WTC11 (cell line): ENCODE data around the gene SLIRP. TPM values are rescaled to one million over a fixed set of nuclear protein-coding genes. Genes with fewer than 3 reads are reported as not detected.

Experiments
- ATAC-seq: fragments of 200-7000 bp; cut with Tn5 transposase; 2 replicates; pipeline ENCODE4 v1.10.0; 2021; ENCODE audit warnings: mild to moderate bottlenecking, moderate library complexity
- CTCF ChIA-PET: fragments of 300-600 bp; sonication (Branson Sonifier 250); formaldehyde crosslinking; loops from one replicate; lab custom pipeline; 2021; ENCODE audit warnings: antibody characterized with exemption; lab: Charles Lee
- POLR2A ChIA-PET: fragments of 350-600 bp; sonication (Branson Sonifier 250); formaldehyde crosslinking; loops from one replicate; lab custom pipeline; 2021; ENCODE audit warnings: antibody characterized with exemption; lab: Charles Lee
- DNase-seq: peaks from one replicate; pipeline ENCODE4 v3.0.0; 2021; ENCODE audit warnings: low spot score
- H3K27ac Mint-ChIP-seq: 2 replicates; pipeline ENCODE4 v1.8.0; 2021; ENCODE audit warnings: mixed read lengths
- H3K27me3 Mint-ChIP-seq: 2 replicates; pipeline ENCODE4 v1.8.0; 2021; ENCODE audit warnings: low read depth, mild to moderate bottlenecking, moderate library complexity, mixed read lengths
- H3K36me3 Mint-ChIP-seq: 2 replicates; pipeline ENCODE4 v1.8.0; 2021; ENCODE audit warnings: mixed read lengths
- H3K4me1 Mint-ChIP-seq: 2 replicates; pipeline ENCODE4 v1.8.0; 2022; ENCODE audit warnings: mixed read lengths
- H3K4me3 Mint-ChIP-seq: 2 replicates; pipeline ENCODE4 v1.8.0; 2021; ENCODE audit warnings: mild to moderate bottlenecking, moderate library complexity, mixed read lengths
- H3K9me3 Mint-ChIP-seq: 2 replicates; pipeline ENCODE4 v1.8.0; 2021; ENCODE audit warnings: mixed read lengths
- ATF1 ChIP-seq: sonication (generic); formaldehyde crosslinking; IDR thresholded peaks from 2 replicates; pipeline ENCODE4 v1.8.1; 2023; ENCODE audit warnings: mild to moderate bottlenecking, moderate library complexity, missing genetic modification reagents
- CBFB ChIP-seq: sonication (generic); formaldehyde crosslinking; IDR thresholded peaks from 2 replicates; pipeline ENCODE4 v1.8.1; 2022; ENCODE audit warnings: mild to moderate bottlenecking, low read depth, missing genetic modification reagents
- CREB1 ChIP-seq: sonication (generic); formaldehyde crosslinking; IDR thresholded peaks from 2 replicates; pipeline ENCODE4 v1.8.0; 2023; ENCODE audit warnings: mild to moderate bottlenecking, missing genetic modification reagents
- ELF4 ChIP-seq: sonication (generic); formaldehyde crosslinking; IDR thresholded peaks from 2 replicates; pipeline ENCODE4 v1.8.1; 2022; ENCODE audit warnings: low read depth, mild to moderate bottlenecking, moderate library complexity, missing genetic modification reagents
- KAT7 ChIP-seq: sonication (generic); formaldehyde crosslinking; IDR thresholded peaks from 2 replicates; pipeline ENCODE4 v1.8.1; 2023; ENCODE audit warnings: missing genetic modification reagents, mild to moderate bottlenecking, borderline replicate concordance
- OVOL2 ChIP-seq: fragments of 250-450 bp; sonication (Bioruptor Pico); IDR thresholded peaks from 2 replicates; pipeline ENCODE4 v1.9.0; 2021; ENCODE audit warnings: mild to moderate bottlenecking, borderline replicate concordance
- PRRX2 ChIP-seq: fragments of 250-450 bp; sonication (Bioruptor Pico); IDR thresholded peaks from 2 replicates; pipeline ENCODE4 v1.8.0; 2021; ENCODE audit warnings: mild to moderate bottlenecking
- RELA ChIP-seq: sonication (generic); formaldehyde crosslinking; IDR thresholded peaks from 2 replicates; pipeline ENCODE4 v1.8.1; 2022; ENCODE audit warnings: missing genetic modification reagents, mild to moderate bottlenecking, borderline replicate concordance
- ZNF121 ChIP-seq: sonication (generic); formaldehyde crosslinking; IDR thresholded peaks from 2 replicates; pipeline ENCODE4 v1.8.0; 2023; ENCODE audit warnings: missing genetic modification reagents
- total RNA-seq: library from RNA; stranded (reverse); gene quantifications from 3 replicates; pipeline ENCODE4 v1.2.3, GENCODE V29; 2021
- TF ChIP-seq, protein P1 (sequence below): fragments of 250-450 bp; sonication (Bioruptor Pico); IDR thresholded peaks from 2 replicates; pipeline ENCODE4 v1.9.0; 2021; ENCODE audit warnings: mild to moderate bottlenecking
- TF ChIP-seq, protein P2 (sequence below): sonication (generic); formaldehyde crosslinking; IDR thresholded peaks from 2 replicates; pipeline ENCODE4 v1.8.0; 2023; ENCODE audit warnings: missing genetic modification reagents
- TF ChIP-seq, protein P3 (sequence below): sonication (generic); formaldehyde crosslinking; IDR thresholded peaks from 2 replicates; pipeline ENCODE4 v1.8.1; 2023; ENCODE audit warnings: mild to moderate bottlenecking, missing genetic modification reagents, moderate library complexity
- TF ChIP-seq, protein P4 (sequence below): sonication (generic); formaldehyde crosslinking; IDR thresholded peaks from 2 replicates; pipeline ENCODE4 v1.8.0; 2022; ENCODE audit warnings: missing genetic modification reagents
- TF ChIP-seq, protein P5 (sequence below): sonication (generic); formaldehyde crosslinking; IDR thresholded peaks from 2 replicates; pipeline ENCODE4 v1.8.0; 2022; ENCODE audit warnings: mild to moderate bottlenecking, missing genetic modification reagents
- TF ChIP-seq, protein P6 (sequence below): sonication (generic); formaldehyde crosslinking; IDR thresholded peaks from 2 replicates; pipeline ENCODE4 v1.8.1; 2022; ENCODE audit warnings: mild to moderate bottlenecking, missing genetic modification reagents, moderate library complexity, borderline replicate concordance
- TF ChIP-seq, protein P7 (sequence below): sonication (generic); formaldehyde crosslinking; IDR thresholded peaks from 2 replicates; pipeline ENCODE4 v1.8.0; 2023; ENCODE audit warnings: missing genetic modification reagents, mild to moderate bottlenecking, borderline replicate concordance

The SLIRP gene
- total RNA-seq, 1 experiment from 2014 or later, result 377 TPM

DNA sequence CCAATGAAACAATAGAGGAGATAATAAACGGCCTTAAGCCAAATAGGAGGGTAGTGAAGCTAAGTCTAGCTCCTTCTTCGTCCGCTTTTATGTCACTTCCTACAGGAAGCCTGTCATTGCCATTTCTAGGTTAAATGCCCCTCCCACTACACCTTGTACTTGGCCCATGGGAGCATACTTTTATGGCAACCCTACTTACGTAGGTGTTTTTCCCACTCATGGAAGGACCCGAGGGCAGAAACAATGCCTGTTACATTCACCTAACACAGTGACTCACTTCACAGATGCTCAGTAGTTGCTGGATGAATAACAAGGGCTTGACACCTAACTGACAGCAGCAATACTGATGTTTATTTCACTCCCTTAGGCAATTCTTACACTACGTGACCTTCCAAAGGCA is 44.6 kb upstream of the SLIRP start:
- CTCF ChIA-PET, result interaction anchor here (0.7 kb wide), 1 partner anchor 9 kb away, joined by 4 read pairs; no protein-coding TSS in a partner anchor
- no peak overlapping the region for H3K4me3 Mint-ChIP-seq
- H3K27ac Mint-ChIP-seq, result no peak overlapping the region
- TF ChIP-seq, protein P1, sequence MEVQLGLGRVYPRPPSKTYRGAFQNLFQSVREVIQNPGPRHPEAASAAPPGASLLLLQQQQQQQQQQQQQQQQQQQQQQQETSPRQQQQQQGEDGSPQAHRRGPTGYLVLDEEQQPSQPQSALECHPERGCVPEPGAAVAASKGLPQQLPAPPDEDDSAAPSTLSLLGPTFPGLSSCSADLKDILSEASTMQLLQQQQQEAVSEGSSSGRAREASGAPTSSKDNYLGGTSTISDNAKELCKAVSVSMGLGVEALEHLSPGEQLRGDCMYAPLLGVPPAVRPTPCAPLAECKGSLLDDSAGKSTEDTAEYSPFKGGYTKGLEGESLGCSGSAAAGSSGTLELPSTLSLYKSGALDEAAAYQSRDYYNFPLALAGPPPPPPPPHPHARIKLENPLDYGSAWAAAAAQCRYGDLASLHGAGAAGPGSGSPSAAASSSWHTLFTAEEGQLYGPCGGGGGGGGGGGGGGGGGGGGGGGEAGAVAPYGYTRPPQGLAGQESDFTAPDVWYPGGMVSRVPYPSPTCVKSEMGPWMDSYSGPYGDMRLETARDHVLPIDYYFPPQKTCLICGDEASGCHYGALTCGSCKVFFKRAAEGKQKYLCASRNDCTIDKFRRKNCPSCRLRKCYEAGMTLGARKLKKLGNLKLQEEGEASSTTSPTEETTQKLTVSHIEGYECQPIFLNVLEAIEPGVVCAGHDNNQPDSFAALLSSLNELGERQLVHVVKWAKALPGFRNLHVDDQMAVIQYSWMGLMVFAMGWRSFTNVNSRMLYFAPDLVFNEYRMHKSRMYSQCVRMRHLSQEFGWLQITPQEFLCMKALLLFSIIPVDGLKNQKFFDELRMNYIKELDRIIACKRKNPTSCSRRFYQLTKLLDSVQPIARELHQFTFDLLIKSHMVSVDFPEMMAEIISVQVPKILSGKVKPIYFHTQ, result no peak
- TF ChIP-seq, protein P2, sequence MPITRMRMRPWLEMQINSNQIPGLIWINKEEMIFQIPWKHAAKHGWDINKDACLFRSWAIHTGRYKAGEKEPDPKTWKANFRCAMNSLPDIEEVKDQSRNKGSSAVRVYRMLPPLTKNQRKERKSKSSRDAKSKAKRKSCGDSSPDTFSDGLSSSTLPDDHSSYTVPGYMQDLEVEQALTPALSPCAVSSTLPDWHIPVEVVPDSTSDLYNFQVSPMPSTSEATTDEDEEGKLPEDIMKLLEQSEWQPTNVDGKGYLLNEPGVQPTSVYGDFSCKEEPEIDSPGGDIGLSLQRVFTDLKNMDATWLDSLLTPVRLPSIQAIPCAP, result no peak
- TF ChIP-seq, protein P3, sequence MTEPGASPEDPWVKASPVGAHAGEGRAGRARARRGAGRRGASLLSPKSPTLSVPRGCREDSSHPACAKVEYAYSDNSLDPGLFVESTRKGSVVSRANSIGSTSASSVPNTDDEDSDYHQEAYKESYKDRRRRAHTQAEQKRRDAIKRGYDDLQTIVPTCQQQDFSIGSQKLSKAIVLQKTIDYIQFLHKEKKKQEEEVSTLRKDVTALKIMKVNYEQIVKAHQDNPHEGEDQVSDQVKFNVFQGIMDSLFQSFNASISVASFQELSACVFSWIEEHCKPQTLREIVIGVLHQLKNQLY, result no peak
- TF ChIP-seq OVOL2 (CRISPR knock-in tag) (no peak), RELA (CRISPR knock-in tag) (no peak), KAT7 (CRISPR knock-in tag) (no peak), ATF1 (CRISPR knock-in tag) (no peak), PRRX2 (no peak), CREB1 (no peak)
- TF ChIP-seq, protein P4, sequence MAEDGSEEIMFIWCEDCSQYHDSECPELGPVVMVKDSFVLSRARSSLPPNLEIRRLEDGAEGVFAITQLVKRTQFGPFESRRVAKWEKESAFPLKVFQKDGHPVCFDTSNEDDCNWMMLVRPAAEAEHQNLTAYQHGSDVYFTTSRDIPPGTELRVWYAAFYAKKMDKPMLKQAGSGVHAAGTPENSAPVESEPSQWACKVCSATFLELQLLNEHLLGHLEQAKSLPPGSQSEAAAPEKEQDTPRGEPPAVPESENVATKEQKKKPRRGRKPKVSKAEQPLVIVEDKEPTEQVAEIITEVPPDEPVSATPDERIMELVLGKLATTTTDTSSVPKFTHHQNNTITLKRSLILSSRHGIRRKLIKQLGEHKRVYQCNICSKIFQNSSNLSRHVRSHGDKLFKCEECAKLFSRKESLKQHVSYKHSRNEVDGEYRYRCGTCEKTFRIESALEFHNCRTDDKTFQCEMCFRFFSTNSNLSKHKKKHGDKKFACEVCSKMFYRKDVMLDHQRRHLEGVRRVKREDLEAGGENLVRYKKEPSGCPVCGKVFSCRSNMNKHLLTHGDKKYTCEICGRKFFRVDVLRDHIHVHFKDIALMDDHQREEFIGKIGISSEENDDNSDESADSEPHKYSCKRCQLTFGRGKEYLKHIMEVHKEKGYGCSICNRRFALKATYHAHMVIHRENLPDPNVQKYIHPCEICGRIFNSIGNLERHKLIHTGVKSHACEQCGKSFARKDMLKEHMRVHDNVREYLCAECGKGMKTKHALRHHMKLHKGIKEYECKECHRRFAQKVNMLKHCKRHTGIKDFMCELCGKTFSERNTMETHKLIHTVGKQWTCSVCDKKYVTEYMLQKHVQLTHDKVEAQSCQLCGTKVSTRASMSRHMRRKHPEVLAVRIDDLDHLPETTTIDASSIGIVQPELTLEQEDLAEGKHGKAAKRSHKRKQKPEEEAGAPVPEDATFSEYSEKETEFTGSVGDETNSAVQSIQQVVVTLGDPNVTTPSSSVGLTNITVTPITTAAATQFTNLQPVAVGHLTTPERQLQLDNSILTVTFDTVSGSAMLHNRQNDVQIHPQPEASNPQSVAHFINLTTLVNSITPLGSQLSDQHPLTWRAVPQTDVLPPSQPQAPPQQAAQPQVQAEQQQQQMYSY (CRISPR knock-in tag), result no peak
- TF ChIP-seq, protein P5, sequence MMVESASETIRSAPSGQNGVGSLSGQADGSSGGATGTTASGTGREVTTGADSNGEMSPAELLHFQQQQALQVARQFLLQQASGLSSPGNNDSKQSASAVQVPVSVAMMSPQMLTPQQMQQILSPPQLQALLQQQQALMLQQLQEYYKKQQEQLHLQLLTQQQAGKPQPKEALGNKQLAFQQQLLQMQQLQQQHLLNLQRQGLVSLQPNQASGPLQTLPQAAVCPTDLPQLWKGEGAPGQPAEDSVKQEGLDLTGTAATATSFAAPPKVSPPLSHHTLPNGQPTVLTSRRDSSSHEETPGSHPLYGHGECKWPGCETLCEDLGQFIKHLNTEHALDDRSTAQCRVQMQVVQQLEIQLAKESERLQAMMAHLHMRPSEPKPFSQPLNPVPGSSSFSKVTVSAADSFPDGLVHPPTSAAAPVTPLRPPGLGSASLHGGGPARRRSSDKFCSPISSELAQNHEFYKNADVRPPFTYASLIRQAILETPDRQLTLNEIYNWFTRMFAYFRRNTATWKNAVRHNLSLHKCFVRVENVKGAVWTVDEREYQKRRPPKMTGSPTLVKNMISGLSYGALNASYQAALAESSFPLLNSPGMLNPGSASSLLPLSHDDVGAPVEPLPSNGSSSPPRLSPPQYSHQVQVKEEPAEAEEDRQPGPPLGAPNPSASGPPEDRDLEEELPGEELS (CRISPR knock-in tag), result no peak
- TF ChIP-seq, all 79 proteins: peak for 0
- H3K4me1 Mint-ChIP-seq, result peaks cover 23% of the 10 kb centered on the region
- no peaks in the 10 kb centered on the region for H3K27me3 Mint-ChIP-seq
- no peak for ATAC-seq
- no peak for DNase-seq
- POLR2A ChIA-PET, result no interaction called here
- no peaks in the 10 kb centered on the region for H3K36me3 Mint-ChIP-seq
- H3K9me3 Mint-ChIP-seq, result no peaks in the 10 kb centered on the region

DNA sequence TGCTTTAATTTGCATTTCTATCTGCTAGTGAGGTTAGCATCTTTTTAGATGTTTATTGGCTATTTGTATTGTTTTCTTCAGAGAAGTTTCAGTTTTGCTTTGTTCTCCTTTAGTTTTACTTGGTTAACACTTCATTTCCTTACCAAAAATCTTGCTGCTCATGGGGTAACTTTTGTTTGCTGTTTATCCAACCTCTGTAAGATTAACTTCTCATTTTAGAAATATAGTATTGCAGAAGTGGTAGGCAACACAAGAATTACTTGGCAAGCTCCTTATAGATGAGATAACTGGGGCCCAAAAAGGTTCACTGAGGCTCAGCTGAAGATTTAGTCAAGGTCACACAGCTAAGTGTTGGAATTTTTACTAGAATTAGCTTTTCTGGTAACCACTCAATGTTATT is 40.6 kb upstream of the SLIRP start:
- ChIA-PET POLR2A (no interaction called here), CTCF (no interaction called here)
- no peaks in the 10 kb centered on the region for H3K9me3 Mint-ChIP-seq
- ATAC-seq, result no peak
- no peak overlapping the region for H3K4me3 Mint-ChIP-seq
- no peak for DNase-seq
- H3K36me3 Mint-ChIP-seq, result no peaks in the 10 kb centered on the region
- H3K27ac Mint-ChIP-seq, result no peak overlapping the region
- H3K27me3 Mint-ChIP-seq, result no peaks in the 10 kb centered on the region
- peaks cover 9% of the 10 kb centered on the region for H3K4me1 Mint-ChIP-seq
- TF ChIP-seq ELF4 (CRISPR knock-in tag) (no peak), ZNF121 (no peak), CBFB (CRISPR knock-in tag) (no peak)
- TF ChIP-seq, protein P6, sequence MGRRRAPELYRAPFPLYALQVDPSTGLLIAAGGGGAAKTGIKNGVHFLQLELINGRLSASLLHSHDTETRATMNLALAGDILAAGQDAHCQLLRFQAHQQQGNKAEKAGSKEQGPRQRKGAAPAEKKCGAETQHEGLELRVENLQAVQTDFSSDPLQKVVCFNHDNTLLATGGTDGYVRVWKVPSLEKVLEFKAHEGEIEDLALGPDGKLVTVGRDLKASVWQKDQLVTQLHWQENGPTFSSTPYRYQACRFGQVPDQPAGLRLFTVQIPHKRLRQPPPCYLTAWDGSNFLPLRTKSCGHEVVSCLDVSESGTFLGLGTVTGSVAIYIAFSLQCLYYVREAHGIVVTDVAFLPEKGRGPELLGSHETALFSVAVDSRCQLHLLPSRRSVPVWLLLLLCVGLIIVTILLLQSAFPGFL, result no peak
- TF ChIP-seq, protein P1, result no peak
- TF ChIP-seq, protein P7, sequence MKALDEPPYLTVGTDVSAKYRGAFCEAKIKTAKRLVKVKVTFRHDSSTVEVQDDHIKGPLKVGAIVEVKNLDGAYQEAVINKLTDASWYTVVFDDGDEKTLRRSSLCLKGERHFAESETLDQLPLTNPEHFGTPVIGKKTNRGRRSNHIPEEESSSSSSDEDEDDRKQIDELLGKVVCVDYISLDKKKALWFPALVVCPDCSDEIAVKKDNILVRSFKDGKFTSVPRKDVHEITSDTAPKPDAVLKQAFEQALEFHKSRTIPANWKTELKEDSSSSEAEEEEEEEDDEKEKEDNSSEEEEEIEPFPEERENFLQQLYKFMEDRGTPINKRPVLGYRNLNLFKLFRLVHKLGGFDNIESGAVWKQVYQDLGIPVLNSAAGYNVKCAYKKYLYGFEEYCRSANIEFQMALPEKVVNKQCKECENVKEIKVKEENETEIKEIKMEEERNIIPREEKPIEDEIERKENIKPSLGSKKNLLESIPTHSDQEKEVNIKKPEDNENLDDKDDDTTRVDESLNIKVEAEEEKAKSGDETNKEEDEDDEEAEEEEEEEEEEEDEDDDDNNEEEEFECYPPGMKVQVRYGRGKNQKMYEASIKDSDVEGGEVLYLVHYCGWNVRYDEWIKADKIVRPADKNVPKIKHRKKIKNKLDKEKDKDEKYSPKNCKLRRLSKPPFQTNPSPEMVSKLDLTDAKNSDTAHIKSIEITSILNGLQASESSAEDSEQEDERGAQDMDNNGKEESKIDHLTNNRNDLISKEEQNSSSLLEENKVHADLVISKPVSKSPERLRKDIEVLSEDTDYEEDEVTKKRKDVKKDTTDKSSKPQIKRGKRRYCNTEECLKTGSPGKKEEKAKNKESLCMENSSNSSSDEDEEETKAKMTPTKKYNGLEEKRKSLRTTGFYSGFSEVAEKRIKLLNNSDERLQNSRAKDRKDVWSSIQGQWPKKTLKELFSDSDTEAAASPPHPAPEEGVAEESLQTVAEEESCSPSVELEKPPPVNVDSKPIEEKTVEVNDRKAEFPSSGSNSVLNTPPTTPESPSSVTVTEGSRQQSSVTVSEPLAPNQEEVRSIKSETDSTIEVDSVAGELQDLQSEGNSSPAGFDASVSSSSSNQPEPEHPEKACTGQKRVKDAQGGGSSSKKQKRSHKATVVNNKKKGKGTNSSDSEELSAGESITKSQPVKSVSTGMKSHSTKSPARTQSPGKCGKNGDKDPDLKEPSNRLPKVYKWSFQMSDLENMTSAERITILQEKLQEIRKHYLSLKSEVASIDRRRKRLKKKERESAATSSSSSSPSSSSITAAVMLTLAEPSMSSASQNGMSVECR (CRISPR knock-in tag), result no peak
